Caki2 (cell line): ENCODE results near the gene CCL21. TPM values are rescaled to one million over a fixed set of nuclear protein-coding genes. Genes with fewer than 3 reads are reported as not detected.
"Not testable (repeated sequence)": the region's sequence is repeated elsewhere in the genome, so short reads cannot be mapped to it uniquely, and the experiment has no call there.

Source experiments
- DNase-seq: peaks from one replicate; pipeline ENCODE4 v3.0.0-alpha.2; 2015; ENCODE audit warnings: low read depth
- in situ Hi-C: cut with HindIII; loops from 2 replicates; pipeline ENCODE4 v1.10.0; 2016; ENCODE audit warnings: low sequenced_read_pairs, low pct_unique_long_range_greater_than_20kb, mixed read lengths
- total RNA-seq: library from RNA; depleted of rRNA; stranded (reverse); fragments of >200 nt; shearing (Covaris generic); gene quantifications from 2 replicates; pipeline ENCODE4 v1.2.3, GENCODE V29; 2014; ENCODE audit warnings: low replicate concordance; rRNA removed

The CCL21 gene, protein sequence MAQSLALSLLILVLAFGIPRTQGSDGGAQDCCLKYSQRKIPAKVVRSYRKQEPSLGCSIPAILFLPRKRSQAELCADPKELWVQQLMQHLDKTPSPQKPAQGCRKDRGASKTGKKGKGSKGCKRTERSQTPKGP
- not detected in 2 replicates for total RNA-seq

DNA sequence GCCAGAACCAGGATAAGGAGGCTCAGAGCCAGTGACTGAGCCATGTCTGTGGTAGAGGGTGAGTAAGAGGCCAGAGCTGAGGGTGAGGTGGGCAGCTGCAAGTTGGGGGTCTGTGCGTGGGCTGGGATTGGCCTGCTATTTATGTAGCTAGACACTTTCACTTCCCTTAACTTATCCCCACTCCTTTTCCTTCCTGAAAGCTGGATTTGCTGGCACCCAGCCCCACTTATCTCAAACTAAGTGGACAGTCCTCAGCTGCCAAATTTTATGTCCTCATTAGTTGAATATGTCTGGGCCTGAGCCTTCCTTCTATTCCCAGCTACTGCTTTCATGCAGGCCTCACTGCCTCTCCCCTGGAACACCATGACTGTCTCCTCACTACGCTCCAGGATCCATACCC is at the start of gene CCL21:
TSS of gene CCL21 (minus strand) at position 114 of the 400 bp plus-strand sequence. CDS start at position 44, 70 bp downstream.
- in situ Hi-C loops: no loop called here
- DNase-seq: no peak

DNA sequence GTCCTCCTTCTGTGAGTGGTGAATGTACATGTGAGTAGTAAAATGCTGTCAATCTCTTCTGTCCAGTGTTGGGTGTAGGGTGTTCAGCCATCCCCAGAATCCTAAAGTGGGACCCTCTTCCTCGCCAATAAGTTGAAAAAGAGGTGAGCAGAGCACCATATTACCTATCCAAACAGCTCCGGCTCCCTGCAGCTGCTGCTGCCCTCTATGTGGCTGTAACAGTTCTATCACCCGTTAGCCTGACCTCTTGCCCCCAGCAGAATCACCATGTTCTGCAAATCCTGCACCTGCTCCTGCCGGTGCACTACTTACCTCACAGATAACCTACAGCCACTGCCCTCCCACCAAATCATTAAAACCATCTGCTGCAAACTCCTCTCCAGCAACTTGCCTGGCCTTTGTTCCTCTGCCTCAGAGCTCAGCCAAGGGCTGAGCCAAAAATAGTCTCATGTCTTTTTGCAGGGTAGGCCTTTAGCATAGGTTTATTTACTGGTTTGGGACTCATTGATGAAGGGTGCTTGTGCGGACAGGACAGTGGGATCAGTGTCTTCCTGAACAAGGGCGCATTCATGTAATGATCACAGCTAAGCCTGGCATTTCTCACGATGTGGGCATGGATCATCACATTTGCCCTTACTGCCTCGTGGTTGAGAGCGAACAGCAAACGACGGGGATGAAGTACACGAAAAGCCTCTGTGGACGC is 49.6 kb upstream of the CCL21 start:
- DNase-seq: no peak
- in situ Hi-C loops: no loop called here

DNA sequence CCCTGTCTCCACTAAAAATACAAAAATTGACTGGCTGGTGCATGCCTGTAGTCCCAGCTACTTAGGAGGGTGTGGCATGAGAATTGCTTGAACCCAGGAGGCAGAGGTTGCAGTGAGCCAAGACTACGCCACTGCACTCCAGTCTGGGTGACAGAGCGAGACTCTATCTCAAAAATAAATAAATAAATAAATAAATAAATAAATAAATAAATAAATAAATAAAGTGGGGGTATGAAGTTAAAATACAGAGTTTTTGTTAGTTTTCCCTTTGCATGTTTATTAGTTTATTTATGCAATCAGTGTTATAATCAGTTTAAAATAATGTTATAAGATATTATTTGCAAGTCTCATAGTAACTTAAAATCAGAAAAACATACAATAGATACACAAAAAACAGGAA is 40.4 kb upstream of the CCL21 start:
- DNase-seq, in situ Hi-C loops: not testable (repeated sequence)

DNA sequence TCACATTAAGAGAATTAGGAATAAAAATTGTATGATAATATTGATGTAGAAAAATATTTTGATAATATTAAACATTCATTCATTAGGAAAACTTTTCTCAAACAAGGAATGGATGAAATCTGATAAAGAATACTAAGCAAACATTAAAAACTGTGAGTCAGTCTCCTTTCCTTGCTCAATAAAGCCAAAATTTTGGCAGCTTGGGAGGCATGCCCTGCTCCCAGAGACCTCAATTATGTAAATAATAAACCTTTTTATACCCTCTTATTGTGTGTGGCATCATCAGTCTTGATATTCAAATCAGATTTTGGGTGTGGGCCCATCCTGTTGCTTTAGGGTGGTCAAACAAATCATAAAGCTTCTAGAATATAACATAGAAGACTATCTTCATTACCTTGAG is 36.6 kb upstream of the CCL21 start:
- no peak for DNase-seq
- in situ Hi-C loops: no loop called here

DNA sequence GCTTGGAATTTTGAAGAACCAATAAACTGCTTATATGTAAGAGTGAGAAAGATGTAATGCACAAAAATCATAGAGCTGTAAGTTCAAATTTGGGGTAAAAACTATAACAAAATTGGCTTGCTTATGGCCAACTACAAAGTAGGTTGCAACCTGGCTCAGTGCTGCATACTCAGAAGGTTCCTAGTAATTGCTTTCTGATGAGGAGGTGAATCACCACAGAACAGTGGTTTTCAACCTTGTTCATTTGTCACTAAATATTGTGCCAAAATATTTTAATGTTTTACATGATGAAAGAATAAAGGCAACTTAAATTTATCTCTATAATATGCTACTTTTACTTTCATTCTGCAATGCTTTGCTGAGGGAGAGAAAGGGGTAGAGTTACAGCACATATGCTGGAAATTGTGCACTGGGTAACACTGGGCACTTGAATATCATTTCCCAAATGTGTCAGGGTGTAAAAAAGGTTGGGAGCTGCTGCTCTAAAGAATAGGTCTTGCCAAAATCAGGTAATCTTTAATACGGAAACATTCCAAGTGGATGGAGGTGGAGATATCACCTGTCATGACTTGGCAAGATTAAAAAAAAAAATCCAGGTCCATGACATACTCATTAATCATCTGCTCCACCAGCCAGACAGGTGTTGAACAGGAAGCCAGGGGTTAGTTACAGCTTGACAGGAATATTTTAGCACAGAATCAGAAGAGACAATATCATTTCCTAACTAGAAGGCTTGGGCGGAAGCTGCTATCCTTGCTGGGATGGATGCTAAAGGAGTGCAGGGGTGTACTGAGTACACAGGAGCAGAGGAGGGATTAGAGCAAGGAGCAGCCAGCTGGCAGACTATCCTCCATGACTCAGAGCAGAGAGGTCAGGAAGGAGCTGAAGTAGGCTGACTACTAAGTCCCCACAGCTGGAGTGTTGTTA is 34.6 kb upstream of the CCL21 start:
- in situ Hi-C loops: no loop called here
- DNase-seq: peak; percentile 21

DNA sequence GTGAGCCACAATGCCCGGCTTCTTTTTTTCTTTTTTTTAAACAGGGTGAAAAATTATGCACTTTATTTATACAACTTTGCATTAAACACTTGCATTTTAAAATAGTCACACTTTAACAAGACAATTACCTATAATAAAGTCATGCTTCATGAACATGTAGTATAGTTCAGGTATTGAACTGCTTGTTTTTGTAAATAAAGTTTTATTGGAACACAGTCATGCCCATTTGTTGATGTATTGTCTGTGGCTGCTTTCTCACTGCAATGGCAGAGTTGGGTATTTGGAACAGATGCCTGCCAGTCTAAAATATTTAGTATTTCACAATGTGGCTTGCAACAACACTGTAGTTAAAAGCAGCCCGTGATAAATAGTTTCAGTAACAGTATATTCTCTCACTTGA is 32.8 kb upstream of the CCL21 start:
- no peak for DNase-seq
- in situ Hi-C loops: no loop called here

DNA sequence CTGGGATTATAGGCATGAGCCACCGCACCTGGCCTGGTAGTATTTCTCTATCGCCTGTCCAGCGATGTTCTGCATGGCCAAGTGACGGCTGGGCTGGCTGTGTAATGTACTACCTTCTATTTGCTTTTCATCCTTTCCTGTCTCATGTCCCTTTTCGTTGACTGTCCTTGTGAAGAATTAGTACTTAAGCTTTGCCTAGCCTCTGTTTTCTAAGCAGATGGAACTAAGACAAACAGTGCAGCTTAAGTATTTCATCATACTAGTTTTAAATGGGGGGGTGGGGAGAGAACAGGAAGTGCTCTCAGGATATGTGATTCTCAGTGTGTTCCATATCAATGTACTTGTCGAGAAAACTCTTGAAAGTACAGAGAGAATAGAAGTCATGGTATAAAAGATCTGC is 31.7 kb upstream of the CCL21 start:
- in situ Hi-C loops: no loop called here
- DNase-seq: no peak

DNA sequence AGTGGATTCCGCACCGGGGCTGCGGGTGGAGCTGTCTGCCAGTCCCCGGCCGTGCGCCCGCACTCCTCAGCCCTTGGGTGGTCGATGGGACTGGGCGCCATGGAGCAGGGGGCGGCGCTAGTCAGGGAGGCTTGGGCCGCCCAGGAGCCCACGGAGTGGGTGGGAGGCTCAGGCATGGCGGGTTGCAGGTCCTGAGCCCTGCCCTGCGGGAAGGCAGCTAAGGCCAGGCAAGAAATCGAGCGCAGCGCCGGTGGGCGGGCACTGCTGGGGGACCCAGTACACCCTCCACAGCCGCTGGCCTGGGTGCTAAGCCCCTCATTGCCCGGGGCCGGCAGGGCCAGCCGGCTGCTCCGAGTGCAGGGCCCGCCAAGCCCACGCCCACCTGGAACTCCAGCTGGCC is 30.2 kb upstream of the CCL21 start:
- in situ Hi-C loops, DNase-seq: not testable (repeated sequence)

DNA sequence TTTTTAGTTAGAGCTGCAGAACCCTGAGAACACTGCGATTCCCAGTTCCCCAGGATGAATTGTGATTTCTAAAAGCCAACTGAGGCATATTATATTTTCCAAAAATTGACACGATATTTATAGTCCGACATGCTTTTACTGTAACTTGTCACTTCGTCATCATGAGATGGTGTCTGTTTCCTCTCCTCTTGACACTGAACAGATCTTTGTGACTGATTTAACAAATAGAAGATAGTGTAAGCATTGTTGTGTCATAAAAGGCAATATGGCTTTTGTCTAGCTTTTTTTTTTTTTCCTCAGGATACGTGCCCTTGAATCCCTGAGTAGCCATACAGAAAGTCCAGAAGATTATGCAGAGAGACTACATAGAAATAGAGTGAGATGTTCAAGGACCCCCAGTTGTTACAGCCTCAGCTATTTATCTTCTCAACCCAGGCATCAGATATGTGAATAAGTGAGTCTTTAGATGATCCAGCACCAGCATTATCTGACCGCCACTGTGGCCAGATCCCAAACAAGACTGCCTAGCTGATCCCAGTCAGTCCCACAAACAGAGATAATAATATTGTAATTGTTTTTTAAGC is 27.8 kb upstream of the CCL21 start:
- DNase-seq: no peak
- in situ Hi-C loops: no loop called here

DNA sequence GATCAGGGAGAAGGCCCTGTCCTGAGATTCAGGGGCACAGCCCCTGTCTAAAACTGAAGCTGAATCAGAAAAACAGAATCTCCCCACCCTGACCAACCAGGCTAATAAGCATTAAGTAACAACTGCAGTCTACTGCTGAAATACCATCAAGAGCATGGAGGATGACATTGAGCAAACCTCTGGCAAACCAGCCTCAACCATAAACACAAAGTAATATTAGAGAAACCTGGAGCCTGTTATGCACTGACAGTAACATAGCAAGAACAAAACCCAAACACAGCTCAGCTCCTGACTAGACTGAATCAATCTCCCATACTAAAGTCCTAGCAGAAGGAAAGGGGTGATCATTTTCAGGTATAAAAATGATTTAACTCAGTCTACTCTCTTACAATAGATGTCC is 24.8 kb upstream of the CCL21 start:
- in situ Hi-C loops: no loop called here
- no peak for DNase-seq

DNA sequence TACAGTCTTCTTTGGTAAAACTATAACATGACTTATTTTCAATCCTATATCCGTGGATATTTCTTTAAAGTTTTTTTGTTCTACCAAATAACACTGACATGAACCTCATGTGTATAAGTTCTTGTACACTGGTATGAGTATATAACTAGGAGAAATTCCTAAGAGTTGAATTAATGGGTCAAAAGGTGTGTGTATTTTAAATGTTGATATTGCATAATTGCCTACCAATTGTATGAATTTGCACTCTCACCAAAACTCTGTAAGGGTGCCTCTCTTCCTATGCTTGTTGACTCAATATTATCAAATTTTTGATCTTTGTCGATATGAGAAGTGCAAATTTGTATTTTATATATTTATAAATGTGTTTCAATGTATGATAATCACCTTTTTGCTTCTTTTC is 22.9 kb upstream of the CCL21 start:
- in situ Hi-C loops: no loop called here

DNA sequence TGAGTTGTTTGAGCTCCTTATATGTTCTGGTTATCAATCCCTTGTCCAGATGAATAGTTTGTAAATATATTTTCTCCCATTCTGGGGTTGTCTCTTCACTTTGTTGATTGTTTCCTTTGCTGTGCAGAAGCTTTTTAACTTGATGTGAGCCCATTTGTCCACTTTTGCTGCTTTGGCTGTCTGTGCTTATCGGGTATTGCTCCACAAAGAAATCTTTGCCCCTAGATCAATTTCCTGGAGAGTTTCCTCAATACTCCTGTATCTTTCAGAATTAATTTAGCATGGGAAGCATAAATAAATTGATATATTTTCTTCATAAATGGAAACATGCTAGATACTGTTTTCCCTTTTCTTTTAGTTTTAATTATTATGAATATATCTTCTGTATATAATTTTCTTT is 22.5 kb upstream of the CCL21 start:
- DNase-seq: no peak
- in situ Hi-C loops: no loop called here

More for the DNA sequence above, 22.9 kb upstream of the CCL21 start:
- no peak for DNase-seq

DNA sequence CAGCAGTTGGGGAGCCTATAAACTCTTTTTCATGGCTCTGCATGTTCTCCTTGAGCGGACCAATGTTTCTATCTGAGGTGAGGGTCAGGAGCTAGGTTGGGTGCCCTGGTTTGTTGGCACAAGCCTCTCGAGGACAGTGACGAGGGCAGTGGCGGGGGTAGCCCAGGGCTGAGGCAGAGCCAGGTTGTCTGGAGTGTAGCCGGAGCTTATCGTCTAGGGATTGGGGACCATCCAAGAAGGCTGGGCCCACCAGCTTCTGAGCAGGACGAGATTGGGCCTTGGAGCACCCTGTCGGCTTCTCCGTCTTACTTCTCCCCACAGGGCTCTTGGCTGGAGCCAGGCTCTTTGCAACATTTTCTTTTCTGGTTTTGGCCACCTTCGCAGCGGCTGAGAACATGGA is 13.2 kb upstream of the CCL21 start:
- in situ Hi-C loops: no loop called here
- DNase-seq: no peak

DNA sequence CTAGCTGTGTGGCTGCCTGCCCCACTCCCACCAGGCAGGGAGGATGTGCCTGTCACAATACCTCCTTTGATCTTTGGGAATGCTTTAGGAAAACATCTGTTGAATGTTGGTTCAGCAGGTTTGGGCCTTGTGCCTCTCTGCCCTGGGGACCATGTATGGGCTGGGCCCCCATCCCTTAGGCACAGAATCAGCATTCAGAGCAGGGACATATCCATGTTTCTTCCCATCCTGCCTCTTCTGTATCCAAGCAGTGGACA is 9.8 kb upstream of the CCL21 start:
- DNase-seq, in situ Hi-C loops: not testable (repeated sequence)

DNA sequence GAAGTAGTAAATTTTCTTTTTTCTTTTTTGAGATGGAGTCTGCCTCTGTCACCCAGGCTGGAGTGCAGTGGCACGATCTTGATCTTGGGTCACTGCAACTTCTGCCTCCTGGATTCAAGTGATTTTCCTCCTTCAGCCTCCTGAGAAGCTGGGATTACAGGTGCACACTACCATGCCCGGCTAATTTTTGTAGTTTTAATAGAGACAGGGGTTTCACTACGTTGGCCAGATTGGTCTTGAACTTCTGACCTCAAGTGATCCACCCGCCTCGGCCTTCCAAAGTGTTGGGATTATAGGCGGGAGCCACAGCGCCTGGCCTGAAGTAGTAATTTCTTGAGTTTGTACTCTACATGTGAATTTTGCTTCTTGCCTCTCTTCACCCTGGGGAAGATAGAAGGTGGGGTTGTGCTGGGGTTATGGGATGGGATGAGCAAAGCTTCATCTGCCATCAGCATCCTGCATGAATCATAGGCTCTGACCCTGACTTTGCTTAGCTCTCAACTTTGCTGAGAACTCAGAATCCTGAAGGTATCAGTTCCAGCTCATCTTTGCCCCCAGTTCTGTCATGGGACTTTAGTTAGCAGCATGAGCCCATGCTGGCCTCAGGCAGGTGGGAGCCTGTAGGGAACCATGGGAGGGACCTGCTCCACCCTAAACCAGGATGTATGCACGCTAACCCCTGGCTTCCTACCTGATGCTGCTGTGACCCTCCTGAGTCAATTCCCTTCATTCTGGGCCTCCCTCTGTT is 9.3 kb upstream of the CCL21 start:
- in situ Hi-C loops: no loop called here
- DNase-seq: no peak

DNA sequence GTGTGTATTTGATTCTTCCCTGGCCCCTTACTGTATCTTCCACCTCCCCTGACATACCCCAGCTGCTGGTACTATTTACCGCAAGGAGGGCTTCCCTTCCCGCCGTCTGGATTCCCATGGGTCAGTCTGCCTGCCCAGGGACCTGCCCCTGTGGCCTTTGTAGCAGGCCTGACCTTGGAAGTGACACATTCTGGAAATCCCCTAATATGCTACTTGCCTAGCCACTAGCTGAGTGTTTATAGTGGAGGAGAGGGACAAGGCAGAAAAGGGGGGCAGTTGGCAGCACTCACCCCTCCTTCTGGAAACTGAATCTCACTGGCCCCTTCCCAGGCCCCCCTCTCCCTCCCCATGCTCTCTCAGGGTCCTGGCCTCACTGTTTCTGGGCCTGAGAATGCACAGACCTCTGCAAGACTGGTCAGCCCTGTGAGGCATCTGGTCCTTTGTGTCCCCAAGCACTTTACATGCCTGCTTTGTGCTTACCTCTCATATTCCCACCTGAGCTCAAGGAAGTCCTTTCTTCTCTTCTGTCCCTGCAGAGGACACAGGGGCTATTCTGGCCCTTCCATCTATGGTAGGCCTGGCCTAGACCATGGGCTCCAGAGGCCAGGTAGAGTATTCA is 8.2 kb upstream of the CCL21 start:
- in situ Hi-C loops: no loop called here
- peak; percentile 16 for DNase-seq

DNA sequence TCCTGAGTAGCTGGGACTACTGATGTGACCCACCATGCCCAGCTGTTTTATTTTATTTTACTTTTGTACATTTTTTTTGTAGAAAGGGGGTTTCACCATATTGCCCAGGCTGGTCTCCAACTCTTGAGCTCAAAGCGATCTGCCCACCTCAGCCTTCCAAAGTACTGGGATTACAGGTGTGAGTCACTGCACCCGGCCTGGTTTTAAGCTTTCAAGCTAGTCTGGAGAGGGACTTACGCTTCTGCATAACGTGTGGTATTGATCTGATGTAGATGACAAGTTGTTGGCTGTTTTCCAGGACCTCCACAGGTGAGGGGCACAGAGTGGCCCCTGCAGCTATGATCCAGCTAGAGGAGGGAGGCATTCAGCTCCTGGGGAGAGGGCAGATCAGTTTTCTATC is 6.8 kb upstream of the CCL21 start:
- DNase-seq: no peak
- in situ Hi-C loops: no loop called here

DNA sequence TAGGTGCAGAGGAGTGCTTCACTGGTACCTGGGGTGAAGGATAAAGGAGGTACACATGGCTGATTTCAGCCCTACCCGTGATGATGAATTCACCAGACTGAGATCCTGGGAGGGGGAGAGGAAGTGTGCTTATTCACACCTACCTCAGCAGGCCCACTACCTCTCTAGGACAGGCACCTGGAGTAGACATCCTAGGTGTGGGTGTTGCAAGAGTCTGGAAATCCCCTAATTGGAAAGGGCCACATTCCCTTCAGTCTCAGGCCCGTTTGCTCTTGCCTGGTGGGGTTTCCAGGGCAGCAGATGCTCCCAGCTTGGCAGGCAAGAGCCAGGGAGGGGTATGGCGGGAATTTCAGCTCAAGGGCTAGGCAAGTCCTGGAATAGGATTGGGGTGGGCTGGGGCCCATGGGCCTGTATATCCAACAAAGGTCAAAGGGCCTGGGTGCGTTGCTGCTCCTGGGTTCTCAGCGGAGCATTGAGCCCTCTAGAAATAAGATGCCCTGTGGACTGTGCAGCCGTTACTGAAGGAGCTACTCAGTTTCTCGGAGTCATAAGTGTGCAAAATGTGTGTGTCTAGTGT is 5.8 kb upstream of the CCL21 start:
- no peak for DNase-seq
- in situ Hi-C loops: no loop called here
